Adrenal gland (tissue), 12 donors: Measurements from ENCODE around the gene CLK2. TPM values are rescaled to one million over a fixed set of nuclear protein-coding genes. Genes with fewer than 3 reads are reported as not detected.
A peak's percentile ranks its signal among the peaks of the same experiment; 100 is the strongest.
"Not testable (repeated sequence)": the region's sequence is repeated elsewhere in the genome, so short reads cannot be mapped to it uniquely, and the experiment has no call there.

Source experiments
- DNase-seq, 7 donors: peaks; one replicate each; pipeline ENCODE4 v3.0.0-alpha.2; 2019 to 2020
- H3K27ac ChIP-seq, 5 donors: fragments of 200-600 bp; sonication (generic) in 4 of 5; 1 replicate in 3 of 5; 2 replicates in 2 of 5; pipeline versions ENCODE4 v1.5.1 to v1.8.0; 2016 to 2020; ENCODE audit warnings: mild to moderate bottlenecking in 1 of 5
- H3K27me3 ChIP-seq: fragments of 200-600 bp; 2 replicates; pipeline ENCODE4 v1.8.0; 2021
- H3K36me3 ChIP-seq, 2 donors: fragments of 200-600 bp; replicated peaks in 1 of 2; 1 replicate in 1 of 2; 2 replicates in 1 of 2; pipeline versions ENCODE4 v1.5.1 to v1.8.0; 2018 to 2022
- H3K4me1 ChIP-seq, 2 donors: fragments of 200-600 bp; replicated peaks in 1 of 2; 1 replicate in 1 of 2; 2 replicates in 1 of 2; pipeline versions ENCODE4 v1.5.1 to v1.8.0; 2018 to 2021
- H3K4me3 ChIP-seq, 4 donors: fragments of 200-600 bp; sonication (generic) in 3 of 4; one replicate each; pipeline ENCODE4 v1.5.1; 2016 to 2018
- H3K9me3 ChIP-seq, 3 donors: fragments of 200-600 bp; sonication (generic) in 1 of 3; replicated peaks in 1 of 3; 1 replicate in 2 of 3; 2 replicates in 1 of 3; pipeline versions ENCODE4 v1.5.1 to v1.8.0; 2016 to 2021
- CTCF ChIP-seq, 6 experiments: fragments of 450-650 bp in 4 of 6; fragments of 200-600 bp in 2 of 6; sonication (generic) in 1 of 6; IDR thresholded peaks; 1 replicate in 5 of 6; 2 replicates in 1 of 6; pipeline versions ENCODE4 v1.5.1 to v1.8.0; 2016 to 2021; ENCODE audit warnings: antibody characterized with exemption in 6 of 6, mild to moderate bottlenecking in 2 of 6, moderate library complexity in 1 of 6
- POLR2A ChIP-seq, 2 donors: fragments of 450-650 bp; IDR thresholded peaks; one replicate each; pipeline ENCODE4 v1.6.1; 2017; ENCODE audit warnings: antibody characterized with exemption in 2 of 2, mild to moderate bottlenecking in 2 of 2, moderate library complexity in 1 of 2
- WGBS, 4 donors: extraction: QIAGEN DNeasy Blood & Tissue Kit in 2 of 4; methylation state at CpG; one replicate each; pipeline versions ENCODE4 v1.1.5 to v1.1.7; 2013 to 2017; 5-methylcytosine and 5-hydroxymethylcytosine counted together
- intact Hi-C, 2 donors: fragments of 100-400 bp; cut with DNase I; formaldehyde crosslinking; loops; one replicate each; pipeline versions ENCODE4 v1.14.1 to v1.15.0; 2022 to 2023
- polyA plus RNA-seq, 3 donors: library from polyadenylated mRNA; stranded (reverse); fragments of 200-250 nt in 2 of 3; fragments of 350-450 nt in 1 of 3; fragmentation: Illumina TruSeq in 1 of 3; extraction: RNeasy Lipid Tissue Mini Kit (QIAGEN cat#74804) in 1 of 3; gene quantifications; one replicate each; pipeline ENCODE4 v1.2.3, GENCODE V29; 2013 to 2014
- total RNA-seq, 9 donors: library from RNA; depleted of rRNA in 4 of 9; stranded (reverse); fragments of >200 nt in 4 of 9; fragments of 120-200 nt in 1 of 9; fragmentation: NEBNext Ultra II Directional in 1 of 9; extraction: Animal tissue kit (Norgen Biotek cat#: 25700) in 1 of 9; gene quantifications; one replicate each; pipeline versions ENCODE4 v1.1.0 to v1.2.4, GENCODE V29; 2013 to 2023
- donor health status: healthy with polysubstance abuse.
- donor health status: Bipolar disorder and iron deficiency.
- donor health status: DM: yes; HTN: yes; CAD: no.
- donor health status: DM: no; HTN: no; CAD: no.
- donor health status: DM: no; HTN: no; CAD: no.
- donor health status: DM: yes; HTN: yes; CAD: no.

Gene CLK2
- total and polyA plus RNA-seq, 12 donors: 10.7 to 162 (median 54.9) TPM

- H3K27me3 ChIP-seq: no peaks in the 10 kb centered on the region
- peak overlapping the region in 3 of 5 donors; percentile 23 to 90 (median 89) for H3K27ac ChIP-seq
- H3K36me3 ChIP-seq: no peaks in the 10 kb centered on the region
- no peak for DNase-seq
- intact Hi-C loops: no loop called here
- H3K4me3 ChIP-seq: peak overlapping the region in 1 of 4 donors; percentile 60
- peaks cover 33 to 40% of the 10 kb centered on the region in 2 donors for H3K4me1 ChIP-seq
- H3K9me3 ChIP-seq: no peaks in the 10 kb centered on the region
- TF ChIP-seq CTCF (IDR thresholded peaks at IDR 0.05): no peak
- TF ChIP-seq POLR2A (IDR thresholded peaks at IDR 0.05): no peak
- 48 to 56% (median 53%) methylated on average over 8 to 9 of the region's 9 CpGs for WGBS, 4 donors
Measured at GRCh38 chr1:155228096-155228427, 45.2 kb downstream of the CLK2 start.

DNA sequence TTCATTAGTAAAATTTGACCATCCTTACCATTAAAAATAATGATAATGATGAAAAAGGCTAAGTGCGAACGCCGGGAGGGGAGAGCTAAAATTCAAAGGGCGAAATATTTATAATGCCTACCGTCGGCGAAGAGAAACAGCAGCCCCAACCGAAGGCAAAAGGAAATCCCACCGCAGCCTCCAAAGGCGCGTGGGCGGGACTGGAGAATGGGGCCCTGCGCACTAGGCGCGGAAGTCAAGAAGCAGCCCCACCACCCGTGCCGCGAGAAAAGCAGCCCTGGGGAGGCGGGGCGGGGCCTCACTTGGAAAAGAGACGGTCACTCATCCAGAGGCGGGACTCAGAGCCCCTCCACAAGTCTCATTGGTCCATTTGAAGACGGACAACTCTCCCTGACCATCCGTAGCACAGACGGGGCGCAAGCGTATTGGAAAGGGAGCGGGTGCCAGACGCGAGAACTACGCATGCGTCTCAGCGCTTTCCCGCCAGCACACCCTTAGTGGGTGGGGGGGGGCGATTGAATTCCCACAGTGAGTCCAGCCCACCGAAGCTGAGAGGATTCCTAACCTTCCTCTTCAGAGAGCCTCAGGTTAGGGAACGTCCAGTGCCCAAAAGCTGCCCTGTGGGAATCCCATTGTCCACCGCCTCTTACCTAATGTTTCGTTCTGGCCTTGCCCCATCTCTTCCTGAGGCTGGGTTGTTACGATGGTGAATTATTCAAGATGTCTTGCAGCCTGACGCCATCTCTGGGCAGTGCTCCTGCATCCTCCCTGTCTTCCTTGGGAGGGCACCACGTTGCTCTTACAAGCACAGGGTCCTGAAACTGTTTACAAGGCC is 45.8 kb downstream of the CLK2 start:
- TF ChIP-seq CTCF (IDR thresholded peaks at IDR 0.05) (no peak), POLR2A (IDR thresholded peaks at IDR 0.05) (peak; percentile 43 to 83)
- H3K27me3 ChIP-seq: no peaks in the 10 kb centered on the region
- no peaks in the 10 kb centered on the region for H3K36me3 ChIP-seq
- no peaks in the 10 kb centered on the region for H3K9me3 ChIP-seq
- peaks cover 29 to 37% of the 10 kb centered on the region in 2 donors for H3K4me1 ChIP-seq
- 0 to 1% (median 0%) methylated on average over 31 to 42 of the region's 42 CpGs for WGBS, 4 donors
- peak; percentile 97 to 100 (median 98) for DNase-seq
- H3K27ac ChIP-seq: peak overlapping the region; percentile 60 to 90 (median 89)
- H3K4me3 ChIP-seq: peak overlapping the region in 3 of 4 donors; percentile 27 to 60 (median 36)
- intact Hi-C loops: no loop called here

DNA sequence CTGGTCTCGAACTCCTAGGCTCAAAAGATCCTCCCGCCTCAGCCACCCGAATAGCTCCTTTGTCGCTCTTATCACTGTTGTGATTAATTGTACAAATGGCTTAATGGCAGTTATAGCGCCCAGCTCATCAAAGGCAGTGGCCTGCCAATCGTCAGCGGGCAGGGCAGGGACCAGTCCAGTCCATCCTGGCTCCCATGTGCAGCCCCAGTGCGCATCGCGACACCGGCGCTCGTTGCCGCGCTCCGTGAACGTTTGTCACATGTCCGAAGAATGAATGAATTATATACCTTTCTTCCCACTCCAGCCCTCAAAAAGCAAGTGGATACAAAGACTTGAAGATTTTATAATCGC is 46.4 kb downstream of the CLK2 start:
- 0 to 2% (median 1%) methylated on average over 17 to 19 of the region's 19 CpGs for WGBS, 4 donors
- Histone ChIP-seq H3K27me3 (no peaks in the 10 kb centered on the region), H3K36me3 (no peaks in the 10 kb centered on the region), H3K4me1 (peaks cover 24 to 31% of the 10 kb centered on the region in 2 donors), H3K9me3 (no peaks in the 10 kb centered on the region), H3K4me3 (peak overlapping the region in 3 of 4 donors; percentile 27 to 60 (median 36)), H3K27ac (peak overlapping the region; percentile 60 to 90 (median 89))
- peak; percentile 52 to 80 (median 63) for DNase-seq
- TF ChIP-seq POLR2A (IDR thresholded peaks at IDR 0.05) (no peak), CTCF (IDR thresholded peaks at IDR 0.05) (no peak)
- intact Hi-C loops: no loop called here

DNA sequence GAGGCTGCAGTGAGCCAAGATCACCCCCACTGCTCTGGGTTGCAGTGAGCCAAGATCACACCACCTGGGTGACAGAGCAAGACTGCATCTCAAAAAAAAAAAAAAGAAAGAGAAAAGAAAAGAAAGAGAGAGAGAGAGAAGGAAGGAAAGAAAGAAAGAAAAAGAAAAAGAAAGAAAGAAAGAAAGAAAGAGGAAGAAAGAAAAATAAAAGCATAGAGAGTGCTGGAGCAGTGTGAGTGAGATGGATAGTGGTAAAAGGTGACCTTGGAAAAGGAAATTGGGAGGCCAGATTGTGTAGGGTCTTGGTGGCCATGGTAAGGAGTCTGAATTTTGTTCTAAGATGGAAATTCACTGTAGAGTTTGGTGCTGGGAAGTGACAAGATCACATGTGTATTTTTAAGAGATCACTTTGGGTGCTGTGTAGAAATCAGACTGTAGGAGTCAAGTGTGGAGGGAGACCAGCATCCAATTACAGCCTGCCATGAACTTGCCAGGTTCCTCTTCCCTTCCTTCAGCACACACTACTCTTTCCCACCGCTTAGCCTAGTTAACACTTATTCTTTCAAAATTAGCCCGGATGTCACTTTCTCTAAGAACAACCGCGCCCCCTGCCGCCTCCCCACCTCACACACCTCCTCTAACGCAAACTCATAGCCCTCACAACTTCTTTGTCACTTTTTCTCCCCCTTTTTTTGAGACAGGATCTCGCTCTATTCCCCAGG is 47.0 kb downstream of the CLK2 start:
- intact Hi-C loops: no loop called here
- Histone ChIP-seq H3K9me3 (no peaks in the 10 kb centered on the region), H3K27me3 (no peaks in the 10 kb centered on the region), H3K4me1 (peaks cover 24 to 29% of the 10 kb centered on the region in 2 donors), H3K27ac (peak overlapping the region in 4 of 5 donors; percentile 60 to 90 (median 86)), H3K36me3 (no peaks in the 10 kb centered on the region), H3K4me3 (peak overlapping the region in 1 of 4 donors; percentile 60)
- 1 to 4% (median 1%) methylated on average over 7 of the region's 7 CpGs for WGBS, 4 donors
- TF ChIP-seq POLR2A (IDR thresholded peaks at IDR 0.05): no peak
- TF ChIP-seq CTCF (IDR thresholded peaks at IDR 0.05): peak in 5 of 6 experiments; percentile 18 to 66 (median 51)
- peak in 6 of 7 donors; percentile 58 to 88 (median 66) for DNase-seq

- intact Hi-C loops: not testable (repeated sequence)
- 95 to 98% (median 96%) methylated on average over 7 to 8 of the region's 8 CpGs for WGBS, 4 donors
Measured at GRCh38 chr1:155225404-155225759, 47.9 kb downstream of the CLK2 start.

More at GRCh38 chr1:155225404-155225759, 47.9 kb downstream of the CLK2 start:
- H3K4me1 ChIP-seq: peaks cover 24 to 29% of the 10 kb centered on the region in 2 donors
- peak overlapping the region in 3 of 5 donors; percentile 61 to 79 (median 68) for H3K27ac ChIP-seq
- not testable (repeated sequence) for H3K36me3 ChIP-seq, DNase-seq, H3K27me3 ChIP-seq, H3K4me3 ChIP-seq, H3K9me3 ChIP-seq
